Nephron progenitor cell (in vitro differentiated cells): ENCODE measurements around the gene IL34.
"Not testable (repeated sequence)": the region's sequence is repeated elsewhere in the genome, so short reads cannot be mapped to it uniquely, and the experiment has no call there.

ENCODE experiments used
- DNase-seq: peaks from one replicate; pipeline ENCODE4 v3.0.0; 2021
- H3K27ac Mint-ChIP-seq: 2 replicates; pipeline ENCODE4 v1.8.0; 2021; ENCODE audit warnings: mild to moderate bottlenecking, moderate library complexity, mixed read lengths
- H3K27me3 Mint-ChIP-seq: 2 replicates; pipeline ENCODE4 v1.8.0; 2021; ENCODE audit warnings: mild to moderate bottlenecking, low read depth, mixed read lengths; ENCODE audit not compliant: poor library complexity
- H3K36me3 Mint-ChIP-seq: 2 replicates; pipeline ENCODE4 v1.8.0; 2021; ENCODE audit warnings: low read depth, mixed read lengths
- H3K4me1 Mint-ChIP-seq: 2 replicates; pipeline ENCODE4 v1.8.0; 2021; ENCODE audit warnings: mixed read lengths
- H3K4me3 Mint-ChIP-seq: 2 replicates; pipeline ENCODE4 v1.8.0; 2021; ENCODE audit warnings: mild to moderate bottlenecking, moderate library complexity, mixed read lengths
- H3K9me3 Mint-ChIP-seq: 2 replicates; pipeline ENCODE4 v1.8.0; 2021; ENCODE audit warnings: mild to moderate bottlenecking, moderate library complexity, mixed read lengths
- CTCF ChIP-seq: fragments of 200-600 bp; sonication (generic); IDR thresholded peaks from 2 replicates; pipeline ENCODE4 v1.5.0; 2021; ENCODE audit warnings: antibody characterized with exemption

Gene IL34

DNA sequence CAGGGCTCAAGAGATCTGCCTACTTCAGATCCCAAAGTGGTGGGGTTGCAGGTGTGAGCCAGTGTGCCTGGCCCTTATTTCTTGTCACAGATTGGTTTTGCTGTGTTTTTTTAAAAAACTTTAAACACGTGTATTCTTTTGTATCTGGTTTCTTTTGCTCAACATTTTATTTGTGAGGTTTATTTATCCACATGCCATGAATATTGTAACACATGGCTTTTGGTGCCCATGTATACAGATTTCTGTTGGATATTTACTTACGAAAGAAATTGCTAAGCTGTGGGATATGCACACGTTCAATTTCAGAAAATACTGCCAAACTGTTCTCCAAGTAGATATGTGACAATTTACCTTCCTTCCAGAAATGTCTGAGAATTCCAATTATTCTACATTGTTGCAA, 18.7 kb upstream of the IL34 start:
- no peak overlapping the region for H3K27ac Mint-ChIP-seq
- peaks cover 34% of the 10 kb centered on the region for H3K27me3 Mint-ChIP-seq
- H3K36me3 Mint-ChIP-seq: no peaks in the 10 kb centered on the region
- H3K9me3 Mint-ChIP-seq: peaks cover 27% of the 10 kb centered on the region
- no peak overlapping the region for H3K4me3 Mint-ChIP-seq
- TF ChIP-seq CTCF: no peak
- H3K4me1 Mint-ChIP-seq: no peaks in the 10 kb centered on the region
- no peak for DNase-seq

DNA sequence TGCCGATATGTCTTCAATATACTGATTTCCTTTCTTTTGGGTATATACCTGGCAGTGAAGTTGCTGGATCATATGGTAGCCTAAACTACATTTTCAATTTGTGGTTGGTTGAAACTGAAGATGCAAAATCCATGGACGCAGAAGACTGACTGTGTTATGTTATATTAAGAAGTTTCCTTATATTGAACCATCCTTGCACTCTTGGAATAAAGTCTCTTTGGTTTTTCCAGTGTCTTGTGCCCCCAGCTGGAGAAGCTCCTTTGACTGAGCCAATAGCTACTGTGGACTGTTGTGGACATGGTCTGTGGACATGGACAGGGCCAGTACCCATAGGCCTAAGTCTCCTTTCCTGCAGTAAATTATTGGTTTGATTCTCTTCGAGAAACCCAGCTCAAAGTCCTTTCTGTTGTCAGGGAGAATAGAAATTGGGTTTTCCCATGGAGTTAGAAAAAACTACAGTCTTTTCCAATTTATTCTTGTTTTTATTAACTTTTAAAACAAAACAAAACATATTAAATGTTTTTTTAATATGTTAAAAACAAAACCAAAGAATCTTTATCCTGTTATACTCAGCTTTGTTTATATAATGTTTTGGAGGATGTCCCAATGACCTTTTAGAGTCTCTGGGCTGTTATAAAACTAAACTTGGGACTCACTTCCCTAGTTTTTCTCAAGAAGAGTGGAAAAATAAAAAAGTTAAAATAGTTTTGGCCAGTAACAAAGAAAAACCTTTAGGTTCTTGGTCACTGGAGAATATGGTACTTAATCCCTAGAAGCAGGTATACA, 15.2 kb upstream of the IL34 start:
- Mint-ChIP-seq H3K4me1 (peaks cover 5% of the 10 kb centered on the region), H3K36me3 (no peaks in the 10 kb centered on the region), H3K27me3 (peaks cover 16% of the 10 kb centered on the region), H3K4me3 (no peak overlapping the region), H3K9me3 (peaks cover 16% of the 10 kb centered on the region), H3K27ac (no peak overlapping the region)
- DNase-seq: no peak
- no peak for TF ChIP-seq CTCF

DNA sequence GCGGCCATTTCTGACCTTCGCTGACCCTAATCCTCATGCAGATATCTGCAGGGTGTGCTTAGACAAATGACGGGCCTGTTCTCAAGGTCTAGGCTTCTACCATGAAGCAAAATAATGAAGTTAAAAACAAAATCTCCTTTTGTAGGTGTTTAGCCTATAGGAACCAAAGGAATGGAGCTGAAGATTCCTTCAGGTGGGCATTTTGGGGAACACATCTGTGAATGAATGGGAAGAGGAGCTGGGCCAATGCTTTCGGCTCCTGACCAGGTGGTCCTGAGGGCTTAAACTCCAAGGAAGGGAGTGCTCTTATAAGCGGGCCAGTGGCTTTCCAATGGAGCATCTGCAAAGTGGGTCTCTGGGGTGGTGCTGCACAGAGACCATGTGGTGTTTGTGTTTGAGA, 14.1 kb upstream of the IL34 start:
- Mint-ChIP-seq H3K4me3 (no peak overlapping the region), H3K27ac (no peak overlapping the region), H3K9me3 (peaks cover 16% of the 10 kb centered on the region), H3K4me1 (peaks cover 5% of the 10 kb centered on the region), H3K36me3 (no peaks in the 10 kb centered on the region), H3K27me3 (peaks cover 9% of the 10 kb centered on the region)
- no peak for TF ChIP-seq CTCF
- DNase-seq: no peak

DNA sequence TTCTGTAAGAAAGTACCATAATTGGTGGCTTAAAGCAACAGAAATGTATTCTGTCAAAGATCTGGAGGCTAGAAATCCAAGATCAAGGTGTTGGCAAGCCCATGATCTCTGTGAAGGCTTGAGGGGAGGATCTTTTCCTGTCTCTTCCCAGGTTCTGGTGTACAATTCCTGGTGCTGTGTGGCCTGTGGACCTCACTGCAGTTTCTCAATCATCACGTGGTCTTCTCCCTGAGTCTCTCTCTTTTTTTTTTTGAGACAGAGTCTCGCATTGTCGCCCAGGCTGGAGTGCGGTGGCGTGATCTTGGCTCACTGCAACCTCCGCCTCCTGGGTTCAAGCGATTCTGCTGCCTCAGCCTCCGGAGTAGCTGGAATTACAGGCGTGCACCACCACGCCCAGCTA, 12.7 kb upstream of the IL34 start:
- H3K27me3 Mint-ChIP-seq: peaks cover 14% of the 10 kb centered on the region
- H3K36me3 Mint-ChIP-seq, H3K4me1 Mint-ChIP-seq, DNase-seq, H3K4me3 Mint-ChIP-seq: not testable (repeated sequence)
- H3K27ac Mint-ChIP-seq: peak overlapping the region; percentile 36
- H3K9me3 Mint-ChIP-seq: peaks cover 16% of the 10 kb centered on the region

GRCh38 chr16:70634861-70635260, 11.5 kb upstream of the IL34 start:
- Mint-ChIP-seq H3K36me3 (no peaks in the 10 kb centered on the region), H3K4me1 (peaks cover 5% of the 10 kb centered on the region), H3K9me3 (peaks cover 13% of the 10 kb centered on the region), H3K4me3 (no peak overlapping the region), H3K27ac (no peak overlapping the region), H3K27me3 (peaks cover 14% of the 10 kb centered on the region)
- no peak for DNase-seq
- no peak for TF ChIP-seq CTCF

- Mint-ChIP-seq H3K27me3 (peaks cover 14% of the 10 kb centered on the region), H3K4me3 (no peak overlapping the region), H3K9me3 (peaks cover 7% of the 10 kb centered on the region), H3K36me3 (no peaks in the 10 kb centered on the region), H3K27ac (no peak overlapping the region), H3K4me1 (peaks cover 5% of the 10 kb centered on the region)
- DNase-seq: peak; percentile 45
- TF ChIP-seq CTCF: no peak
These were observed 10.9 kb upstream of the IL34 start for GRCh38 chr16:70635336-70636016.
